Testis (tissue), 3 donors: ENCODE measurements around the gene GMPR. TPM values are rescaled to one million over a fixed set of nuclear protein-coding genes. Genes with fewer than 3 reads are reported as not detected.

Source experiments
- DNase-seq: peaks from one replicate; pipeline ENCODE4 v3.0.0-alpha.2; 2019
- H3K27ac ChIP-seq, 2 donors: fragments of 200-600 bp; sonication (generic); one replicate each; pipeline ENCODE4 v1.5.1; 2019
- H3K27me3 ChIP-seq: fragments of 200-600 bp; sonication (generic); one replicate; pipeline ENCODE4 v1.5.1; 2019
- H3K36me3 ChIP-seq: fragments of 200-600 bp; sonication (generic); one replicate; pipeline ENCODE4 v1.5.1; 2017; ENCODE audit warnings: low read depth; ENCODE audit errors: missing control alignments
- H3K4me1 ChIP-seq: fragments of 200-600 bp; sonication (generic); one replicate; pipeline ENCODE4 v1.5.1; 2019
- H3K4me3 ChIP-seq, 2 donors: fragments of 200-600 bp; sonication (generic); one replicate each; pipeline ENCODE4 v1.5.1; 2017 to 2019
- H3K9me3 ChIP-seq: fragments of 200-600 bp; sonication (generic); one replicate; pipeline ENCODE4 v1.5.1; 2017
- CTCF ChIP-seq, 3 experiments: fragments of 450-650 bp in 2 of 3; fragments of 200-600 bp in 1 of 3; sonication (generic) in 1 of 3; IDR thresholded peaks; one replicate each; pipeline ENCODE4 v1.5.1; 2016 to 2019; ENCODE audit warnings: antibody characterized with exemption in 3 of 3, mild to moderate bottlenecking in 2 of 3, moderate library complexity in 1 of 3
- POLR2A ChIP-seq: fragments of 450-650 bp; IDR thresholded peaks from one replicate; pipeline ENCODE4 v1.6.1; 2017; ENCODE audit warnings: antibody characterized with exemption, mild to moderate bottlenecking, moderate library complexity
- WGBS, 2 donors: methylation state at CpG; one replicate each; pipeline ENCODE4 v1.1.5; 2018; 5-methylcytosine and 5-hydroxymethylcytosine counted together
- intact Hi-C: fragments of 100-400 bp; cut with DNase I; formaldehyde crosslinking; loops from one replicate; pipeline ENCODE4 v1.15.1; 2023; ENCODE audit warnings: low total_unique reads
- polyA plus RNA-seq: library from polyadenylated mRNA; stranded (reverse); fragments of 350-450 nt; fragmentation: Illumina TruSeq; extraction: RNeasy Lipid Tissue Mini Kit (QIAGEN cat#74804); gene quantifications from one replicate; pipeline ENCODE4 v1.2.3, GENCODE V29; 2014; ENCODE audit warnings: low read depth, low replicate concordance; ENCODE audit not compliant: insufficient read depth
- total RNA-seq, 2 donors: library from RNA; depleted of rRNA; stranded (reverse); fragments of >200 nt; gene quantifications; one replicate each; pipeline ENCODE4 v1.2.3, GENCODE V29; 2016

GMPR gene
- total and polyA plus RNA-seq, 3 donors from 2014 or later, result 121 to 215 (median 164) TPM

GRCh38 chr6:16237242-16237641 is 1.1 kb upstream of the GMPR start:
- intact Hi-C loops, result no loop called here
- H3K27ac ChIP-seq, result peak overlapping the region; percentile 47 to 77

DNA sequence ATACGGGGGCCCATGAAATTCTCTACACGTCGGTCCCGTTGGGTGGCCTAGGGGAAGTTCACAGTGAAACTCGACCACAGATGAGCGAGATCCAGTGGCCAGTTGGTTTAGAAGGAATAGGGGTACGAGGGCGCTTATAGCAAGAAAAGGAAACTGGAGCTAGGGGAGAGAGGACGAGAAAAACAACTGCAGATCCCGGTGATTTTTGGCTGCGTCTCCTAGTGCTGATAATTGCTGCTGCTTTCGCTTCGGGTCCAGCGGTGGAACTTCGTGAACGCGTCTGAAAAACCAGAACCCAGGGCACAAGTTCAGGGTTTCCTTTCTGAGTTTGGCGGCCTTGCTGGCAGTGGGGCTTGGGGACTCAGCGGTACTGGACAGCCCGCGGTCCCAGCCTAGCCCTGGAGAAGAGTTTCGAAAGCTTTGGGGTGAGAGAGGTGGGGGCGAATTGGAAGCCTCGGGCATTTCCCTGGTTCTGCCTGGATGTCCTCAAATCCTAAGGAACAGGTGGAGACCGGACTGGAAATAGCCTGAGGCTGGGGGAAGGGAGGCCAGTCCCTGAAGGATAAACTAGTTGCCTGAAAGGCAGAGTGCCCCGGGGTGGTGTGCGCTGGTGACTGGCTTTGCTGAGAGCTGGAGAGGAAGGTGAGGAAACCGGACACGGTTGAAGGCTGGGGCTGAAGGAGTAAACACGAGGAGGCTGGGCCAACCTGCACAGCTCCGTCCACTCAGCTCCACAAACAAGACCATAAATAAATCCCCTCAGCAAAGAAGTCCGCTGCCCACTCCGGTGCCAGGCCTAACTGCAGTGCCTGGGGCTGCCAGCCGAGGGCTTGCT is 793 bp downstream of the GMPR start:
- Histone ChIP-seq H3K27ac (peak overlapping the region; percentile 77 to 88), H3K9me3 (no peaks in the 10 kb centered on the region), H3K36me3 (no peaks in the 10 kb centered on the region), H3K4me1 (peaks cover 60% of the 10 kb centered on the region), H3K4me3 (peak overlapping the region; percentile 73 to 84), H3K27me3 (no peaks in the 10 kb centered on the region)
- TF ChIP-seq CTCF (IDR thresholded peaks at IDR 0.05) (peak in 2 of 3 experiments; percentile 45), POLR2A (no peak)
- WGBS, 2 donors, result 4% methylated on average over 34 of the region's 34 CpGs
- peak; percentile 82 for DNase-seq
- intact Hi-C loops, result no loop called here

More at GRCh38 chr6:16237242-16237641, 1.1 kb upstream of the GMPR start:
- Histone ChIP-seq H3K27me3 (no peaks in the 10 kb centered on the region), H3K4me1 (peaks cover 41% of the 10 kb centered on the region), H3K4me3 (no peak overlapping the region), H3K36me3 (no peaks in the 10 kb centered on the region), H3K9me3 (no peaks in the 10 kb centered on the region)
- no peak for TF ChIP-seq CTCF (IDR thresholded peaks at IDR 0.05)
- no peak for TF ChIP-seq POLR2A
- WGBS, 2 donors, result 66 to 71% methylated on average over 7 of the region's 7 CpGs
- no peak for DNase-seq

- WGBS, 2 donors, result 10 to 18% methylated on average over 5 of the region's 5 CpGs
- Histone ChIP-seq H3K4me3 (peak overlapping the region; percentile 73 to 84), H3K27ac (peak overlapping the region; percentile 77 to 88), H3K36me3 (no peaks in the 10 kb centered on the region), H3K4me1 (peaks cover 66% of the 10 kb centered on the region), H3K27me3 (no peaks in the 10 kb centered on the region), H3K9me3 (no peaks in the 10 kb centered on the region)
- intact Hi-C loops, result no loop called here
- TF ChIP-seq CTCF (IDR thresholded peaks at IDR 0.05) (no peak), POLR2A (no peak)
- no peak for DNase-seq
Observed at GRCh38 chr6:16239798-16240123, 1.4 kb downstream of the GMPR start.

DNA sequence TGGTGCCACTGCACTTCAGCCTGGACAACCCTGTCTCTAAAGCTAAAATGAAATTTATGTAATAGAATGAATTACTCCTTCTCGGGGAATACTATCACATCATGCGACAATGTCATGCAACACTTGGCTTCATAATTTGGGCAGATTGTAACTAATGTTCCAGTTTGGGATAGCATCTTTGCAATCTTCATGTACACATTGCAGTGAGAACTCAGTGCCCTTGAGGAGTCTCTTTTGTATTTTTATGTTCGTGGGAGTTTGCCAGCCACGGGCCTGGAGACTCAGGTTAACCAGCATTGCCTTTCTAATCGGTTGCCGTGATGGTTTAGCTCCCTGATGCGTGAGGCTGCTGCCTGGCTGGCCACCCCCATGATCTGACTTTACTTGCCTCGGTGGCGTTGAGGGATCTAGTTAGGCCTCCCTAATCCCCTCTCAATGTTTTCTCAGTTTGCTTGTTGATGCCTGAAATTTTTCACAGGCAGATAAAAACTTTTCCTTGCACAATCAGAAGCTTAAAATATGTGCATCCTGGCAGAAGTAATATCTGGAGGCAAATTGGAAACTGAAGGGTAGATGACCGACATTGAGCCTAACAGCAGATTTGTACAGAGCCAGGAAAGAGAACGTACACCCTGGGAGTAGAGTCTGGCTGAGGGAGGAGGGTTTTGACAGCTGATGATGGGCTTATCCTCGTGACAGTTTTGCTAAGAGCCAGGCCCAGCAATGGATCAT is 2.4 kb downstream of the GMPR start:
- Histone ChIP-seq H3K27ac (peak overlapping the region in 1 of 2 donors; percentile 77), H3K4me3 (no peak overlapping the region), H3K9me3 (no peaks in the 10 kb centered on the region), H3K4me1 (peaks cover 72% of the 10 kb centered on the region), H3K36me3 (no peaks in the 10 kb centered on the region), H3K27me3 (no peaks in the 10 kb centered on the region)
- 42 to 56% methylated on average over 12 of the region's 12 CpGs for WGBS, 2 donors
- intact Hi-C loops, result no loop called here
- TF ChIP-seq POLR2A (no peak), CTCF (IDR thresholded peaks at IDR 0.05) (no peak)
- no peak for DNase-seq
